Endothelial cell of umbilical vein (primary cell): Measurements from ENCODE around the gene BLOC1S1. TPM values are rescaled to one million over a fixed set of nuclear protein-coding genes. Genes with fewer than 3 reads are reported as not detected.
A peak's percentile ranks its signal among the peaks of the same experiment; 100 is the strongest.

ENCODE experiments used
- BruUV-seq: library from RNA; stranded (reverse); fragments of 400-500 nt; replicated peaks from 2 replicates; lab custom pipeline; 2021; lab: Mats Ljungman, UMichigan
- CTCF ChIA-PET: fragments of 300-600, 350-600 bp; sonication (Branson Sonifier 250); formaldehyde crosslinking; loops from one replicate; lab custom pipeline; 2021; ENCODE audit warnings: antibody characterized with exemption, inconsistent platforms; lab: Charles Lee
- POLR2A ChIA-PET: fragments of 300-600, 350-600 bp; sonication (Branson Sonifier 250); formaldehyde crosslinking; loops from one replicate; lab custom pipeline; 2021; ENCODE audit warnings: antibody characterized with exemption, inconsistent platforms; lab: Charles Lee
- DNase-seq: peaks from one replicate; pipeline ENCODE4 v3.0.0-alpha.2; 2011; ENCODE audit warnings: low read depth, low spot score
- FAIRE-seq: peaks from 2 replicates; lab custom pipeline; 2011; peaks lifted over from hg19 to GRCh38; lab: Jason Lieb, UNC
- H2AFZ ChIP-seq: 2 replicates; pipeline ENCODE4 v1.6.0; 2012; ENCODE audit warnings: low read depth, low read length, control low read depth, inconsistent platforms
- H3K27ac ChIP-seq: 2 replicates; pipeline ENCODE4 v1.5.1; 2011; ENCODE audit warnings: low read depth, mild to moderate bottlenecking, control low read depth, low read length, moderate library complexity; ENCODE audit not compliant: insufficient read depth
- H3K27me3 ChIP-seq, 2 experiments: 2 replicates each; pipeline versions ENCODE4 v1.6.0 to v1.6.1; 2011; ENCODE audit warnings: low read length in 2 of 2, mixed read lengths in 1 of 2; ENCODE audit not compliant: control insufficient read depth in 2 of 2, insufficient read depth in 2 of 2
- H3K36me3 ChIP-seq, 2 experiments: 2 replicates in 1 of 2; 3 replicates in 1 of 2; pipeline ENCODE4 v1.5.1; 2011; ENCODE audit warnings: low read length in 2 of 2, mild to moderate bottlenecking in 1 of 2, moderate library complexity in 1 of 2; ENCODE audit not compliant: control insufficient read depth in 2 of 2, insufficient read depth in 2 of 2; ENCODE audit errors: extremely low read depth in 1 of 2
- H3K4me1 ChIP-seq: 3 replicates; pipeline ENCODE4 v1.5.1; 2011; ENCODE audit warnings: mild to moderate bottlenecking, low read length; ENCODE audit not compliant: control insufficient read depth, insufficient read depth; ENCODE audit errors: extremely low read depth
- H3K4me2 ChIP-seq: 2 replicates; pipeline ENCODE4 v1.6.1; 2011; ENCODE audit warnings: low read length, control low read depth, mixed read lengths; ENCODE audit not compliant: insufficient read depth
- H3K4me3 ChIP-seq, 3 experiments: fragments of 200-600 bp in 1 of 3; sonication (generic), shearing (Covaris generic) in 1 of 3; replicated peaks in 1 of 3; 2 replicates each; pipeline ENCODE4 v1.5.1; 2011 to 2016; ENCODE audit warnings: control low read depth in 3 of 3, low read length in 3 of 3, mild to moderate bottlenecking in 2 of 3, inconsistent platforms in 1 of 3, low read depth in 1 of 3, moderate library complexity in 1 of 3; ENCODE audit not compliant: insufficient read depth in 1 of 3
- H3K79me2 ChIP-seq: 2 replicates; pipeline ENCODE4 v1.6.0; 2012; ENCODE audit warnings: low read length, inconsistent platforms; ENCODE audit not compliant: control insufficient read depth, insufficient read depth
- H3K9ac ChIP-seq: replicated peaks from 2 replicates; pipeline ENCODE3; 2011; ENCODE audit warnings: low read length, control low read depth; ENCODE audit not compliant: insufficient read depth; ENCODE audit errors: extremely low read depth
- H3K9me1 ChIP-seq: replicated peaks from 3 replicates; pipeline ENCODE4 v1.6.0; 2011; ENCODE audit warnings: mild to moderate bottlenecking, low read length; ENCODE audit not compliant: control insufficient read depth, insufficient read depth; ENCODE audit errors: extremely low read depth
- H3K9me3 ChIP-seq: replicated peaks from 2 replicates; pipeline ENCODE4 v1.5.1; 2012; ENCODE audit warnings: low read length, inconsistent platforms; ENCODE audit not compliant: control insufficient read depth, insufficient read depth
- H4K20me1 ChIP-seq: replicated peaks from 2 replicates; pipeline ENCODE3; 2011; ENCODE audit warnings: mild to moderate bottlenecking, low read length; ENCODE audit not compliant: control insufficient read depth, insufficient read depth; ENCODE audit errors: extremely low read depth
- CTCF ChIP-seq, 2 donors: IDR thresholded peaks; 1 replicate in 1 of 2; 2 replicates in 1 of 2; pipeline ENCODE4 v1.5.1; 2011; ENCODE audit warnings: low read length in 2 of 2, mild to moderate bottlenecking in 2 of 2, moderate library complexity in 2 of 2, control low read depth in 1 of 2, inconsistent platforms in 1 of 2, low read depth in 1 of 2; ENCODE audit not compliant: insufficient read depth in 1 of 2; ENCODE audit errors: extremely low read depth in 1 of 2
- POLR2A ChIP-seq: IDR thresholded peaks from 2 replicates; pipeline ENCODE4 v1.6.1; 2012; ENCODE audit warnings: low read depth, mild to moderate bottlenecking, control low read depth, low read length
- dilution Hi-C: fragments of 300-500 bp; cut with MboI; formaldehyde crosslinking; loops from one replicate; pipeline ENCODE4 v1.15.0; 2019; ENCODE audit warnings: low sequenced_read_pairs; ENCODE audit not compliant: extremely low pct_ligation_motif_present
- intact Hi-C: fragments of 100-400 bp; cut with micrococcal nuclease; formaldehyde crosslinking; loops from one replicate; pipeline ENCODE4 v1.10.0; 2022
- polyA plus RNA-seq, 4 experiments: library from polyadenylated mRNA; depleted of rRNA in 3 of 4; stranded (reverse) in 3 of 4; unstranded in 1 of 4; fragments of >200 nt; gene quantifications; 2 replicates each; pipeline versions ENCODE4 v1.2.1 to v1.2.3, GENCODE V29; 2011 to 2012; ENCODE audit warnings: missing spikeins in 1 of 4
- total RNA-seq: library from RNA; stranded (reverse); gene quantifications from 2 replicates; pipeline ENCODE4 v1.2.3, GENCODE V29; 2021

BLOC1S1 gene
- total and polyA plus RNA-seq, 2 donors (not counting 3 experiments of a cell fraction or from before 2014, with no cell fraction given) = 84.1 to 192 TPM

GRCh38 chr12:55722948-55723347, 7.1 kb downstream of the BLOC1S1 start:
- no peak overlapping the region for H3K4me2 ChIP-seq
- no TSS peak for BruUV-seq

More at GRCh38 chr12:55722948-55723347, 7.1 kb downstream of the BLOC1S1 start:
- H3K36me3 ChIP-seq = peaks cover 13 to 27% of the 10 kb centered on the region in 2 experiments
- ChIA-PET POLR2A (no interaction called here), CTCF (interaction anchor here (0.7 to 11.1 kb wide), 2 partner anchors 14 to 66 kb away, joined by 3 to 151 read pairs; no protein-coding TSS in a partner anchor)
- DNase-seq (no peak), FAIRE-seq (no peak)
- no peaks in the 10 kb centered on the region for H4K20me1 ChIP-seq
- H3K4me3 ChIP-seq = no peak overlapping the region
- TF ChIP-seq CTCF (IDR thresholded peaks at IDR 0.05; ENCODE audit: extremely low read depth in 1 of 2, insufficient read depth in 1 of 2, low read depth in 1 of 2, low read length in 2 of 2) (no peak), POLR2A (peak; percentile 9)
- H3K9ac ChIP-seq = no peak overlapping the region
- dilution Hi-C loops (no loop called here), intact Hi-C loops (loop anchor here (5.0 kb wide), 1 partner anchor 536 kb away; no protein-coding TSS in a partner anchor)
- no peak overlapping the region for H3K27ac ChIP-seq
- no peak overlapping the region for H2AFZ ChIP-seq
- H3K27me3 ChIP-seq = no peaks in the 10 kb centered on the region
- H3K9me1 ChIP-seq = no peaks in the 10 kb centered on the region
- no peaks in the 10 kb centered on the region for H3K9me3 ChIP-seq
- peaks cover 17% of the 10 kb centered on the region for H3K4me1 ChIP-seq
- peaks cover 22% of the 10 kb centered on the region for H3K79me2 ChIP-seq
